ENCODE data around the gene NDUFB10.

Gene NDUFB10

DNA sequence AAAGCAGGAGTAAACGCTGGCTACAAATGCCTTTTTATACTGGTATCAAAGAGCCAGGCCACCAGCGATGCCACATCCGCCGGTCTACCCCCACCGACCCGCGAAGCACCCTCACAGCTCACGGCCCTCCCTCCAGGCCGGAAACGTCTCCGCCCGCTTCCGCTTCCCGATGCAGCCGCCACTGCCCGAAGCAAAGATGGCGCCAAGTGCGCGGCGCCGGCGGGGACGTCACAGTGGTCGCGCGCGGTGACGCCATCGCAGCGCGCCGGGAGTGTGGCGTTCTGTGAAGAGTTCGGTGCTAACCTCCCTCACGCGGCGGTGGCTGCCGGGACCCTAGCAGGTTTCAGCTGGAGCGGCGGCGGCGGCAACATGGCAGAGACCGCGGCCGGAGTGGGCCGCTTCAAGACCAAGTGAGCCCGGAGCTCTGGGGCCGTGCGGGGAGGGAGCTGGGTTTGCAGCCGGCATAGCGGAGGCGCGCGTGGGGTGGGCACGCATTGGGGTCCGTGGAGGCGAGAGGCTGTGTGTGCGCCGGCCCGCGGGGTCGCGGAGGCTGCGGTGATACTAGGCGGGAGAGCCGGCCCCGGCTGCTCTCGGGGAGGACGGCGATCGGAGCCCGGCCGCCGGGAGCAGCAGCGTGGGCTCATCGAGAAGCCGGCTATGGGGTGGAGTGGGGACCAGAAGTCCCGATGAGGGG lies 12.6 kb downstream of the NDUFB10 start, which contains the start of gene TBL3:
TBL3 (plus strand) TSS at position 258 of the 694 bp plus-strand sequence; CDS start at position 370, 112 bp downstream.
- peak; percentile 90 for DNase-seq (ENCODE audit: low read depth)

DNA sequence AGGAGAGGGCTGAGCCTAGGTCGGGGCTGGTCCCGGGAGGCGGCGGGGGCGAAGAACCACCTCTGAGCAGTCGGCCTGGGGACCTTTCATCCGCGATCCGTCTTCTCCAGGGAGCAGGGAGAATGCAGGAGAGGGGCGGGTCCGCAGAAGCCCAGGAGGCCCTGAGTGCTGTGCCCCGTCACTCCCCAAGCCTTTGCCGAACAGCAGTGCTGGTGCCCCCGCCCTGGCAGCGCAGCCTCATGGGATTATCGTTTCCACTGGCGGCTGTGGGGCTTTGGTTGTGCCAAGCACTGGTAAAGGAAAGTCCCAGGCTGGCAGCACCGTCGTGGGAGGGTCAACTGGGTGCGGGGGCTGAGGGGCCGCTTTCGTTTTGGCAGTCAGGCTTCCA lies 13.1 kb downstream of the NDUFB10 start:
- no peak for DNase-seq (ENCODE audit: low read depth)

DNA sequence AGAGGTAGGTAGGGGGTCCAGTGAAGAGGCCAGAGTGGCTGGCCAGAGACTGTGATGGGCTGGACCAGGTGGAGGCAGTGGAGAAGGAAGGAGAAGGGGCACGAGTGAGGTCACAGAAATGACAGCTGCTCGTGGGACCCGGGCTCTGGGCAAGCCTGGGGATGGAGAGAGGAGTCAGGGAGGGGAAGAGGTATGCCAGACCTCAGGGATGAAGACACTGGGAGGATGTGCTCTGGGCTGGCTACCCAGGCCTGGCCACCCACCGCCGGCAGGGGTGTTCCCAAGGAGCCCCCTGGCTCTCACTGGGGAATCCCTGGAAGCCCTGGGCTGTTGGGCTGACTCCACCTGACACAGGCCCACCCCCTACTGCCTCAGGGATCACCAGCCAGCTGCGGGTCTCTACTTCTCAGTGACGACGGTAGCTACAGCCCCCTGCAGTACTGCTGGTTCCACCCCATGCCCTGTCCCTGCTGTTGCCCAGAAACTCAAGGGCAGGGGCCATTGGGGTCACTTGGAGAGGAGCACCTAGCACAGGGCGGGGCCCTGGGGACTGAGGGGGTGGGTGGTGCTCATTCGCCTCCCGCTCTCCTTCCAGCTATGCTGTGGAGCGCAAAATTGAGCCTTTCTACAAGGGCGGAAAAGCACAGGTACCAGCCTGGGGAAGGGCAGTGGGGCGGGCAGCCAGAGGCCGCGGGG lies 14.3 kb downstream of the NDUFB10 start:
- no peak for DNase-seq (ENCODE audit: low read depth)

DNA sequence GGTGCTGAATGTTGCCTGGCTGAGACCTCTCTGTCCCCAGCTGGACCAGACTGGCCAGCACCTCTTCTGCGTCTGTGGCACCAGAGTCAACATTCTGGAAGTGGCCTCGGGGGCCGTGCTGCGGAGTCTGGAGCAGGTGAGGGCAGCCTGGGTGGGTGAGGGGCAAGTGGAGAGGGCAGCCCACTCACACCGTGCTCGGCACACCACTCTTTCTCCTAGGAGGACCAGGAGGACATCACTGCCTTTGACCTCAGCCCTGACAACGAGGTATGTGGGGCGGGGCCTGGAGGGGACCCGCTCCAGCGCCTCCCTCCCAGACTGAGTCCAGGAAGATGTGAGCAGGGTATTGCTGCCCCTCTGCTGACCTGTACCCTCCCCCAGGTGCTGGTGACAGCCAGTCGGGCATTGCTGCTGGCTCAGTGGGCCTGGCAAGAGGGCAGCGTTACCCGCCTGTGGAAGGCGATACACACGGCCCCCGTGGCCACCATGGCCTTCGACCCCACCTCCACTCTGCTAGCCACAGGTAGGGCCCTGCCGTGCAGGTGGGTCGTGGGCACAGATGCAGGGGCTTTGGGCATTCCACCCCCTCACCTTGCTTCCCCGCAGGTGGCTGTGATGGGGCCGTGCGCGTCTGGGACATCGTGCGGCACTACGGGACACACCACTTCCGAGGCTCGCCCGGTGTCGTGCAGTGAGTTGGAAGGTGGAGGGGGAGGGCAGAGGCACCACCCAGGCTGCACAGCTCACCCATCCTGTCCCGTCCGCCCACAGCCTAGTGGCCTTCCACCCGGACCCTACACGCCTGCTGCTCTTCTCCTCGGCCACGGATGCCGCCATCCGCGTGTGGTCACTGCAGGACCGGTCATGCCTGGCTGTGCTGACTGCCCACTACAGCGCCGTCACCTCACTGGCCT lies 15.1 kb downstream of the NDUFB10 start:
- DNase-seq (ENCODE audit: low read depth): no peak

DNA sequence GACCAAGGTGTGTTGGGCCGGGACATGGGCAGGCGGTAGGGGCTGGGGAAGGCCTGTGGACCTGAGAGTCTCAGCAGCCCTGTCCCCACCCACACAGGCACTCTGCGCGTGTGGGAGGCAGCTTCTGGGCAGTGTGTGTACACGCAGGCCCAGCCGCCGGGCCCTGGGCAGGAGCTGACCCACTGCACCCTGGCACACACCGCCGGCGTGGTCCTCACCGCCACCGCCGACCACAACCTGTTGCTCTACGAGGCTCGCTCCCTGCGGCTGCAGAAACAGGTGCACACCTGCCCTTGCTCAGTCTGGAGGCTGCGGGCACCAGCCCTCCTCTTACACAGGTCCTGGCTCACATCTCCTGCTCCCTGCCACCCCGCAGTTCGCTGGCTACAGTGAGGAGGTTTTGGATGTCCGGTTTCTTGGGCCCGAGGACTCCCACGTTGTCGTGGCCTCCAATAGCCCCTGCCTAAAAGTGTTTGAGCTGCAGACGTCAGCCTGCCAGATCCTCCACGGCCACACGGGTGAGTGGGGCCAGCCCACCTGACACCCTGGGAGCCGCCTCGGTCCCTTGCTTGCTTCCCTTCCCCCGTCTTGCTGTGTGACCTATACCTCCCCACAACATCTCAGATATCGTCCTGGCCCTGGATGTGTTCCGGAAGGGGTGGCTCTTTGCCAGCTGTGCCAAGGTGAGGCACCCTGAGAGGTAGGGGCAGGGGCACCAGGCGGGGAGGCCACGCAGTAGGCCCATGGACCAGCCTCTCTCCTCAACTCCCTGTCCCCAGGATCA lies 16.3 kb downstream of the NDUFB10 start:
- DNase-seq (ENCODE audit: low read depth): no peak

DNA sequence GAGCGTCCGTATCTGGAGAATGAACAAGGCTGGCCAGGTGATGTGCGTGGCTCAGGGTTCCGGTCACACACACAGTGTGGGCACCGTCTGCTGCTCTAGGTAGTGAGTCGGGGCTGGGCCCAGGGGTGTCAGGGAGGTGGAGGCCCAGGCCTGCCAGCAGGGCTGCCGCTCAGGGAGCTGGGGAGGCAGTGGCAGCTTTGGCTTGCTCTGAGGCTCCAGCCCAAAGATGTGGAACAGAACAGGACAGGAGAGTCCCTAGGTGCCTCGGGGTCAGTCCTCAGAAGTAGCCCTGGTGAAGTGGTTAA lies 16.8 kb downstream of the NDUFB10 start:
- no peak for DNase-seq (ENCODE audit: low read depth)

- DNase-seq (ENCODE audit: low read depth): no peak
Measured at GRCh38 chr16:1976951-1977874, 17.9 kb downstream of the NDUFB10 start.

DNA sequence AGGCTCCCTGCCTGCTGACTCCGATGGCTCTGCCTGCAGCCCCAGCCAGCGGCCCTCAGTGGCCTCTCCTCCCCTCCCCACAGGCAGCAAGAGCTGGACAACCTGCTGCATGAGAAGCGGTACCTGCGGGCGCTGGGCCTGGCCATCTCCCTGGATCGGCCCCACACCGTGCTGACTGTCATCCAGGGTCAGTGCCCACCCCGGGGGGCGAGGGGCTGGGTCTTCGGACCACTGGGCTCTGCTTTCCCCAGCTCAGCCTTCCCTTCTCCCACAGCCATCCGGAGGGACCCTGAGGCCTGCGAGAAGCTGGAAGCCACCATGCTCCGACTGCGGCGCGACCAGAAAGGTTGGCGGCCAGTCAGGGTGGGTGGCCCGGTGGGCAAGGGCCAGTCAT lies 18.5 kb downstream of the NDUFB10 start:
- no peak for DNase-seq (ENCODE audit: low read depth)

DNA sequence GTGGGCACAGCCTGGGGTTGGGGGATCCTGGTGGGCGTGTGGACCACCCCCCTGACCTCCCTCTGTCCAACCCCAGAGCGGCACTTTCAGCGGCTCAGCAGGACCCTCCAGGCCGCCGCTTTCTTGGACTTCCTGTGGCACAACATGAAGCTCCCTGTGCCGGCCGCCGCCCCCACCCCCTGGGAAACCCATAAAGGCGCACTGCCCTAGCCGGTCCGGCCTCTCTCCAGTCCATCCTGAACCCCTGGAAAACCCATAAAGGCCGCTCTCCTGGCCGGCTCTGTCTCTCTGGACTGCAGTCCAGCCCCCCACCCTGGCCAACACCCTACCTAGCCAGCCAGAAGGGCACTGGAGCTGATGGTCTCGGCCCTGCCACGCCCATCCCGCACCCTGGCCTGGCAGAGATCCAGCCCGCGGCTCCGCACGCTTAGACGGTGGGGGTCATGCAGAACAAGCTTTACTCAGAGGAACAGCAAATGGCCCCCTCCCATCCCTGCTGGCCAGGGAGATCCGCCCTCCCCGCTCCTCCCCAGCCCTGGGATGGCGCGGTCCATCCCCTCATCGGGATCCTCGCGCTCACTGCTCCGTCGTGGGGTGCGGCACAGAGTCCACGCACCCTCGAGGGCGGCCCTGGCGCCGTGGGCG lies 19.3 kb downstream of the NDUFB10 start:
- no peak for DNase-seq (ENCODE audit: low read depth)

DNA sequence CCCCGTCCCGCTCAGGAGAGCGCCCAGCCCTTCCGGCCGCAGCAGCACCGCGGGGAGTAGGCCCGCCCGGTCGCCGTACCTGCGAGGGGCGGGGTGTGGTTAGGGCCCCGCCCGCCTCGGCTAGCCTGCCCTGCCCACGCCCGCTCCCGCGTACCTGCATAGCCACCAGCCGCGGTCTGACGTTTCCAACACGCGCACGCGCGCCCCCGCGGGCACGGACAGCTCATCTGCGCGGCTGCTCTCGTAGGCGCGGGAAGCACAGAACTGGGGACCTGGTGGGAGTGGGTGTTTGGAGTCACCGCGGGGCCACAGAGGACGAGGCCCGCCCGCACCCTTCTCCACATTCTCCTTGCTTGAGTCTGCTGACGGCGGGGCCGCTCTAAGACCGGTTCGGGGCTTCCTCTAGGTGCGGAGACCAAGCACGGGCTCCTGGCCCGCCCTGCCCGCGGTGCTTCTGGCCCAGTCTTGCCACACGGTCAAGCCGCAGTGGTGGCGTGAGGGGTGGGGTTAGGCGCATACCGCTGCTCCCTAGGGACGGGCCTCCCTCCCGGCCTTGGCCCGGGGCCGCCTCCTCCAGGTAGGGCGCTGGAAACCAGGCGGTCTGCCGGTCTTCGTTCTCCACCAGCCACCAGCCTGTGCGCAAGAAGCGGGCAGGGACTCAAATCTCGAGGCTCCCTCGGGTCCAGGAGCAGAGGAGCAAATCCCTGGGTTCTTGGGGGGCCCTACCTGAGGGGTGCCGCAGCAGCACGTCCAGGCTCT lies 20.1 kb downstream of the NDUFB10 start:
- DNase-seq (ENCODE audit: low read depth): no peak

- no peak for DNase-seq (ENCODE audit: low read depth)
Measured at GRCh38 chr16:1980030-1980769, 20.9 kb downstream of the NDUFB10 start.

GRCh38 chr16:1980770-1981087 lies 21.4 kb downstream of the NDUFB10 start:
- DNase-seq (ENCODE audit: low read depth): no peak

- DNase-seq (ENCODE audit: low read depth): no peak
Measured at GRCh38 chr16:1981398-1981836, 22.1 kb downstream of the NDUFB10 start, which contains the start of gene NOXO1. Gene NOXO1, minus strand, starts transcription at chr16:1981469. Its CDS starts 290 bp downstream, at chr16:1981179.

DNA sequence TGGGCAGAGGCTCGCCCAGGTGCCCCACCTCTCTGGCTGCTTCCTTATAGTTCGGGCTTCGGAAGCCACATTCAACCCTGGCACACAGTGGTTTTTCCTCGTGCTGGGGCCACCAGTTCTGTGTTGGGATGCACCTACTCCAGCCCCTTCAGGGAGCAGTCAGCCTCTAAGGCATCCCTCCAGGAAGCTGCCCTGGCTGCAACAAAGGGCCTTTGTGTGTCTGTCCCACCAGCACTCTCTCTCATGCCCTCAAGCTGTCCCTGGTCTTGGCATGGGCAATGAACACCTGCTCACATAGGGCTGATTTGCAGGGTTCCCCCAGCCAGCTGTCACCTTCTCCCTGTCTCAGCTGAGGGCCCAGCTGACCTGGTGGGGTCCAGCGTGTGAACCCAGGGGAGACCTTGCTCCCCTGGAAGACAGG lies 22.7 kb downstream of the NDUFB10 start:
- DNase-seq (ENCODE audit: low read depth): no peak

DNA sequence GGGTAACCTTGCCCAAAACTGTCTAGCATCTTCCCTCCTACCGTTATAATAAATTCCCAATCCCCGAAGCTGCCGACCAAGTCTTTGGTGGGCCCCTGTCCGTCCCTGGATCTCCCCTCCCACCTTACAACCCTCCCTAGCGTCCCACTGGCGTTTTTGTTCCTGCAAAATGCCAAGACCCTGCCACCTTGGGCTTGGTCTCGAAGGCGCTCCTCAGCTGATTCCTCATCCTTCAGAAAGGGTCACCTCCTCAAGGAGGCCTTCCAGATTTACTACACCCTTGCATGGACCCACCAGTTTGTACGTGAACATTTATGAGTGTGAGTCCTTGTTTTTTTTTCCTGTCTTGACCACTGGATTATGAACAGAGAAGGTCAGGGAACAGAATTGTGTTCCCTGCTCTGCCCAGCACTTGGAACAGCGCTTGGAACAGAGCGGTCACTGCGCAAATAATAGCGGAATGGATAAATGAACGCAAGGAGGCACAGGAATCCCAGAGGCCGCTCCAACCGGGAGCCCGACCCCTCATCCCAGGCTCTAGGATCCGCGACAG lies 23.7 kb downstream of the NDUFB10 start:
- no peak for DNase-seq (ENCODE audit: low read depth)

- no peak for DNase-seq (ENCODE audit: low read depth)
Measured at GRCh38 chr16:1983544-1984346, 24.4 kb downstream of the NDUFB10 start, which contains the start of gene GFER. Gene GFER, plus strand, starts transcription at chr16:1984193. Its CDS starts 26 bp downstream, at chr16:1984219.
